Activated CD8-positive, alpha-beta T cell treated with anti-CD3 and anti-CD28 coated beads for 36 hours (primary cell): ENCODE data around the gene FAM43B. TPM values are rescaled to one million over a fixed set of nuclear protein-coding genes. Genes with fewer than 3 reads are reported as not detected.
"Not testable (repeated sequence)": the region's sequence is repeated elsewhere in the genome, so short reads cannot be mapped to it uniquely, and the experiment has no call there.

Experiments used
- ATAC-seq: fragments of 200-7000 bp; cut with Tn5 transposase; one replicate; pipeline ENCODE4 v1.10.0; 2021; ENCODE audit warnings: mild to moderate bottlenecking, moderate library complexity
- CTCF ChIA-PET: fragments of 350-600 bp; sonication (Branson Sonifier 250); formaldehyde crosslinking; loops from one replicate; lab custom pipeline; 2021; ENCODE audit warnings: antibody characterized with exemption; lab: Charles Lee
- POLR2A ChIA-PET: fragments of 350-600 bp; sonication (Branson Sonifier 250); formaldehyde crosslinking; loops from one replicate; lab custom pipeline; 2021; ENCODE audit warnings: antibody characterized with exemption; lab: Charles Lee
- DNase-seq: peaks from one replicate; pipeline ENCODE4 v3.0.0-alpha.2; 2020
- H3K27ac Mint-ChIP-seq: one replicate; pipeline ENCODE4 v1.8.0; 2021; ENCODE audit warnings: mild to moderate bottlenecking, mixed read lengths
- H3K27me3 Mint-ChIP-seq: one replicate; pipeline ENCODE4 v1.8.0; 2021; ENCODE audit warnings: mixed read lengths
- H3K36me3 Mint-ChIP-seq: one replicate; pipeline ENCODE4 v1.8.0; 2021; ENCODE audit warnings: low read depth, mixed read lengths
- H3K4me1 Mint-ChIP-seq: one replicate; pipeline ENCODE4 v1.8.0; 2021; ENCODE audit warnings: low read depth, mixed read lengths
- H3K4me3 Mint-ChIP-seq: one replicate; pipeline ENCODE4 v1.8.0; 2021; ENCODE audit warnings: mild to moderate bottlenecking, moderate library complexity, mixed read lengths
- H3K9me3 Mint-ChIP-seq: one replicate; pipeline ENCODE4 v1.8.0; 2021; ENCODE audit warnings: mixed read lengths
- intact Hi-C: fragments of 100-400 bp; cut with micrococcal nuclease; formaldehyde crosslinking; loops from one replicate; pipeline ENCODE4 v1.10.0; 2022
- total RNA-seq, 2 experiments: library from RNA; stranded (reverse); gene quantifications; one replicate each; pipeline ENCODE4 v1.2.3, GENCODE V29; 2021
- TF ChIP-seq, protein P1 (sequence below): fragments of 200-600 bp; IDR thresholded peaks from one replicate; pipeline ENCODE4 v1.8.0; 2022; ENCODE audit warnings: antibody characterized with exemption, mild to moderate bottlenecking

The FAM43B gene
- total RNA-seq, 2 experiments from 2014 or later: not detected

GRCh38 chr1:20508411-20508771 lies 44.0 kb upstream of the FAM43B start:
- ATAC-seq (no peak), DNase-seq (no peak)
- Mint-ChIP-seq H3K36me3 (peaks cover 7% of the 10 kb centered on the region), H3K9me3 (no peaks in the 10 kb centered on the region), H3K4me1 (peaks cover 24% of the 10 kb centered on the region), H3K4me3 (peak overlapping the region; percentile 86), H3K27ac (peak overlapping the region; percentile 89), H3K27me3 (peaks cover 4% of the 10 kb centered on the region)
- ChIA-PET POLR2A (interaction anchor here (1.2 to 1.4 kb wide), 2 partner anchors 9 to 151 kb away, joined by 3 to 5 read pairs; no protein-coding TSS in a partner anchor), CTCF (interaction anchor here (0.7 to 1.4 kb wide), 4 partner anchors 13 to 126 kb away, joined by 3 to 7 read pairs (median 3); no protein-coding TSS in a partner anchor)
- TF ChIP-seq, protein P1, sequence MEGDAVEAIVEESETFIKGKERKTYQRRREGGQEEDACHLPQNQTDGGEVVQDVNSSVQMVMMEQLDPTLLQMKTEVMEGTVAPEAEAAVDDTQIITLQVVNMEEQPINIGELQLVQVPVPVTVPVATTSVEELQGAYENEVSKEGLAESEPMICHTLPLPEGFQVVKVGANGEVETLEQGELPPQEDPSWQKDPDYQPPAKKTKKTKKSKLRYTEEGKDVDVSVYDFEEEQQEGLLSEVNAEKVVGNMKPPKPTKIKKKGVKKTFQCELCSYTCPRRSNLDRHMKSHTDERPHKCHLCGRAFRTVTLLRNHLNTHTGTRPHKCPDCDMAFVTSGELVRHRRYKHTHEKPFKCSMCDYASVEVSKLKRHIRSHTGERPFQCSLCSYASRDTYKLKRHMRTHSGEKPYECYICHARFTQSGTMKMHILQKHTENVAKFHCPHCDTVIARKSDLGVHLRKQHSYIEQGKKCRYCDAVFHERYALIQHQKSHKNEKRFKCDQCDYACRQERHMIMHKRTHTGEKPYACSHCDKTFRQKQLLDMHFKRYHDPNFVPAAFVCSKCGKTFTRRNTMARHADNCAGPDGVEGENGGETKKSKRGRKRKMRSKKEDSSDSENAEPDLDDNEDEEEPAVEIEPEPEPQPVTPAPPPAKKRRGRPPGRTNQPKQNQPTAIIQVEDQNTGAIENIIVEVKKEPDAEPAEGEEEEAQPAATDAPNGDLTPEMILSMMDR: no peak
- intact Hi-C loops: no loop called here

- POLR2A ChIA-PET: no interaction called here
- intact Hi-C loops: no loop called here
These were observed 40.6 kb upstream of the FAM43B start for GRCh38 chr1:20511518-20512428.

GRCh38 chr1:20519609-20520262 lies 32.6 kb upstream of the FAM43B start:
- H3K36me3 Mint-ChIP-seq, ATAC-seq, H3K4me1 Mint-ChIP-seq, H3K4me3 Mint-ChIP-seq, POLR2A ChIA-PET, H3K27ac Mint-ChIP-seq, DNase-seq, H3K9me3 Mint-ChIP-seq: not testable (repeated sequence)
- CTCF ChIA-PET: interaction anchor here (1.2 kb wide), 1 partner anchor 114 kb away, joined by 3 read pairs; the partner anchor contains the start of gene PINK1
- H3K27me3 Mint-ChIP-seq: peaks cover 17% of the 10 kb centered on the region
- intact Hi-C loops: loop anchor here (5.0 kb wide), 1 partner anchor 123 kb away; no protein-coding TSS in a partner anchor

More at GRCh38 chr1:20511518-20512428, 40.6 kb upstream of the FAM43B start:
- TF ChIP-seq, protein P1: no peak
- Mint-ChIP-seq H3K27me3 (peaks cover 11% of the 10 kb centered on the region), H3K9me3 (no peaks in the 10 kb centered on the region), H3K36me3 (peaks cover 3% of the 10 kb centered on the region), H3K27ac (no peak overlapping the region), H3K4me3 (no peak overlapping the region), H3K4me1 (peaks cover 4% of the 10 kb centered on the region)
- no peak for DNase-seq
- no peak for ATAC-seq
- CTCF ChIA-PET: interaction anchor here (1.3 kb wide), 1 partner anchor 18 kb away, joined by 6 read pairs; no protein-coding TSS in a partner anchor

DNA sequence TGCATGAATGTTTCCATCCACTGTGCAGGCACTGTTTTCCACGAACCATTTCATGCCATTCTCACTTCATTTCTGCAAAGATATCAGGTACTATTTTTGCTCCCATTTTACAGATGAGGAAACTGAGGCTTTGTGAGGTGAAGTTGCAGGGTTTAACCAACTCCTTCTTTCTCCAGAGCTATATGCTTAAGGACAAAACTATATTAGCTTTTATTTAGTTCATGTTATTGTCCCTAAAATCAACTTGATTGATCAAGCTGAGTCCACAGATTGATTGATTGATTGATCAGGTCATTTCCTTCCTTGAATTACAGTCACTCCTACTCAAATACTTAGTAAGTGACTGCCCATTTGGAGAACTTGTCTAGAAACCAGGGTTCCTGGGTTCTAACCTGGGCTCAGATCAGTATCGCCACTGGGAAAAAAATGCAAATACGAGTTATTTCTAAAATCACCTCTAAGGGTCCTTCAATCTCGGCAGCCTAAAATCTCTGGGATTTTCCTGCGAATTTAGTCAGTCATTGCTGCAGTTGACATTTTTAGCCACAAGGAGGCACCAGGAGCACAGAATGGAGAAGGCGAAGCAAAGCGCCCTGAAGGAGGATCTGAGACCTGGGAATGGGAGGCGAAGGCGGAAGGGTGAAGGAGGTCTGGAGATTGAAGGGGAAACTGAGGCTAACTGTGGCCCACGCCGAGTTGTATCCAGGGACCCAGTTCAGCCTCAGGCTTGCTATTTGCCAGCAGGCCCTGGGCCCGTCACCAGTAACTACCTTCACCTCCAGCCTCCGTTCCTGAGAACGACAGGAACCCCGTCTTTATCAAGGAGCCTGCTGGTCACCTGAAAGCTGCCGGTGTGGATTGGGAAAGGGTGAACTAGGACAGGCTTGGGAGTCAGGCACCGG lies 30.2 kb upstream of the FAM43B start:
- ChIA-PET POLR2A (interaction anchor here (0.9 kb wide), 1 partner anchor 150 kb away, joined by 6 read pairs; no protein-coding TSS in a partner anchor), CTCF (interaction anchor here (0.7 to 4.8 kb wide), 12 partner anchors 10 to 175 kb away, joined by 3 to 22 read pairs (median 3); partner anchors contain the start of gene PINK1)
- Mint-ChIP-seq H3K27ac (no peak overlapping the region), H3K27me3 (peaks cover 22% of the 10 kb centered on the region), H3K36me3 (no peaks in the 10 kb centered on the region), H3K4me1 (peaks cover 4% of the 10 kb centered on the region), H3K9me3 (no peaks in the 10 kb centered on the region), H3K4me3 (no peak overlapping the region)
- TF ChIP-seq, protein P1: peak; percentile 86
- intact Hi-C loops: loop anchor here (5.0 kb wide), 1 partner anchor 120 kb away; no protein-coding TSS in a partner anchor
- peak; percentile 81 for DNase-seq
- ATAC-seq: peak; percentile 49
